ENCODE results near the gene C1orf53.
"Not testable (repeated sequence)": the region's sequence is repeated elsewhere in the genome, so short reads cannot be mapped to it uniquely, and the experiment has no call there.

C1orf53 gene

DNA sequence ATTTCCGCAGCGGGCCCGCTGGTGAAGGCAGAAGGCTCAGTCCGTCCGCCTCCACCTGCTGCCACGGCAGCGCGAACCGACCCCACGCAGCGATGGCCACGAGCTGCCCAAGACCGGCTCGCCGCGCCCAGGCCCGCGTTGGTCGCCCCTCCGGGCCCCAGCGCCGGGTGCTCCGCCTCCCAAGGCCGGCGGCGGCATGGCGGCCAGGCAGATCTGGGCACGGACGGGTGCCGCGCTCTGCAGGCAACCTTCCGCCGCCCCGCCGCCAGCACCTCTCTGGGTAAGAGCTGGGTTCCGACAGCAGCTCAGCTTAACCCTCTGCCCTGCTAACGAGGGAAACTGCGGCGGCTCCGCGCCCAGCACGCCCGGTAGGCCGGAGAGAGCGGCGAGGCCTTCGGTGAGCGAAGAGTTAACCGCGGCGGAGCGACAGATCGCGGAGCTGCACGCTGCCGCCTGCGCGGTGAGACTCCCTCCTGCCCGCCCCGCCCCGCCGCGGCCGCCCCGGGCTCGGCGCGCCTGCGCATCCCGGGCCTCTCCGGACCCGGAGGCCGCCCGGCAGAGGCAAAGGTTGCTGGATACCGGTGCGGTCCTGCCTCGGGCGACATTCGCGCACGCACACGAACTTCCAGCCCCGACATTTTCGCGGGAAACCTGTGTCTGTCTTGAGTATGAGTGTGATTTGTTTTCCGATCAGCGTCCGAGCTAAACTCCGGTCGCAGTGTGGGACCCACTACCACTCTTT, at the start of gene C1orf53:
TSS of gene C1orf53 (plus strand) at position 177 of the 742 bp plus-strand sequence. CDS start at position 197, 20 bp downstream.
- peak; percentile 86 for DNase-seq (ENCODE audit: low spot score)

DNA sequence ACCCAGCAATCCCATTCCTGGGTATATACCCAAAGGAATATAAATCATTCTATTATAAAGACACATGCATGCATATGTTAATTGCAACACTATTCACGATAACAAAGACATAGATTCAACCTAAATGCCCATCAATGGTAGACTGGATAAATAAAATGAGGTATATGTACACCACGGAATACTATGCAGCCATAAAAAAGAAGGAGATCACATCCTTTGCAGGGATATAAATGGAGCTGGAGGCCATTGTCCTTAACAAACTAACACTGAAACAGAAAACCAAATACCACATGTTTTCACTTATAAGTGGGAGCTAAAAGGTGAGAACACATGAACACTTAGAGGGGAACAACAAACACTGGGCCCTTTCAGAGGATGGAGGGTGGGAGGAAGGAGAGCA, 46.7 kb upstream of the C1orf53 start:
- DNase-seq (ENCODE audit: low spot score): not testable (repeated sequence)

DNA sequence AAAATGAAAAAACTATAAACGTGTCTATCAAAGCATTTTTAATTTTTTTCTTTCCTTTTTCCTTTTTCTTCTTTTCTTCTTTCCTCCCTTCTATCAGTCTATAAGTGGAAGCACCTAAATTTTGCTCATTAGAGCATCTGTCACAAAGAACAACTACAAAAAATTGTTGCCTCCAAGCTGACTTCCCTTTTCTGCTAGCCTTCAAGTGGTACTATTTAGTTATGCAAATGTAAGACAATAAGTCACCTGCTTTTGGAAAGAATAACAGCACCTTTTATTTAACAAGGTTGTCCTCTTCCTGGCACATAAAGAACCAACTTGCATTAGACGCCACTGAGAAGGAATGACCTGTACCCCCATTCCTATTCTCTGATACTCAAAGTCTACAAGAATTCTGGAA, 45.0 kb upstream of the C1orf53 start:
- peak; percentile 12 for DNase-seq (ENCODE audit: low spot score)

DNA sequence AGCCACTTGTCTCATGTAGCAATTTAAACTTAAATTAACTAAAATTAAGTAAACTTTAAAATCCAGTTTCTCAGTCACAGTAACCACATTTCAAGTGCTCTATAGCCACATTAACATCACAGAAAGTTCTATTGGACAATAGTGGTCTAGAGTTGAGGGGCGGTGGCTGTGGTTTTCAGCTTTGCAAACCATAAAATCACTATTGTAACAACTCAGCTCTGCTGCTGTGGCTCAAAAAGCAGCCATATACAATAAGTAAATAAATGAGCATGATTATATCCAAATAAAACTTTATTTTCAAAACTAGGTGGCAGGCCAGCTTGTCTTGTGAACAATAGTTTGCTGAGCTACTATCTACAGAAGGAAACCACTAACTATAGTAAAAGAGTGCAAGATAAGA, 43.4 kb upstream of the C1orf53 start:
- DNase-seq (ENCODE audit: low spot score): no peak

DNA sequence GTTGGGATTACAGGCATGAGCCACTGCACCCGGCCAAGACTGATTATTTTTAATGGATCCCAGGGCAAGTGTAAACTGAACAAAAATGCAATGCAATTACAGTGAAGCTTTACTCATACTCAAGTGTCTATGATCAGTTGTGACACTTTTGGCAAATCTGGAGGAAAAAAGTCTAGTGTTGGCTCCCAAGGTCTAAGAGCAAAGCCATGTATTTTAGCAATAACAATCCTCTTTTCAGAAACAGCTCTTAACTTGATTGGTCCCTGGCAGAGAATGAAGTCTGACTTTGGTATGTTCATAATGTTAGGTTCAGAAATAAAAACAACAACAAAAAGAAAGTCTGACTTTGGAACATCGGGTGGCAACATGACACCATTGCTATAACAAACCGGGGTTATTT, 40.2 kb upstream of the C1orf53 start:
- DNase-seq (ENCODE audit: low spot score): no peak

DNA sequence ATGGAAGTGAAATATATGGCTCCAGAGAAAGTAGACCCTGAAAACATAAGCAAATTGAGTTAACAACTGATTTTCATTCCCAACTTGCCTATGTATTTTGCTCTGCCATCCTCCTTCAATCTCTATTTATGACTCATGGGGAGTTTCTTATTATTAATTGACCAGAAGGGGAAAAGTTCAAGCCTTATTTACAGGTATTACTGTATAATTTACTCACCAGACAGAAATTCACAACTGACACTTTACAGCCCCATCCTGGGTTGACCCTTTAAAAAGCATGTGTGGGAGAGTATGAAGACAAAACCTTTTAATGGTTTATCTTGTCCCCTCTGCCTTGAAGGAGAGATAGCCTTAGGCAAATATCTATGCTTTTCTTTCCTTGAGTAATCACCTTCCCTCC, 39.8 kb upstream of the C1orf53 start:
- no peak for DNase-seq (ENCODE audit: low spot score)

DNA sequence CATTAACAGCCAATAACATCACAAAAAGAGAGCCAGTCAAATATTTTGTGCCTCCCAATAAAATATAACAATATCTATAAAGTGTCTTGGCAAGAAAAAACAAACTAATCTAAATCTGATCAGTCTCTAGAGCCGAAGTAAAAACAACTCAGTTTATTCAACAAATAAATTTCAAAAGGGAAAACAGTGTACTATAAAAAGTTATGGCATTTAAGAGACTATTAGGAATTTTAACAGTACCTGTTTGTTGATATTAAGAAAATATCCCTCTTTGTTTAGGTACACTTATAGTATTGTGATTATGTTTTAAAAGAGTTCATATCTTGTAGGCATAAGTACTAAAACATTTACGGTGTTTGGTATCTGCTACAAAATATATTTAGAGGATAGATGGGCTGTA, 36.6 kb upstream of the C1orf53 start:
- no peak for DNase-seq (ENCODE audit: low spot score)

DNA sequence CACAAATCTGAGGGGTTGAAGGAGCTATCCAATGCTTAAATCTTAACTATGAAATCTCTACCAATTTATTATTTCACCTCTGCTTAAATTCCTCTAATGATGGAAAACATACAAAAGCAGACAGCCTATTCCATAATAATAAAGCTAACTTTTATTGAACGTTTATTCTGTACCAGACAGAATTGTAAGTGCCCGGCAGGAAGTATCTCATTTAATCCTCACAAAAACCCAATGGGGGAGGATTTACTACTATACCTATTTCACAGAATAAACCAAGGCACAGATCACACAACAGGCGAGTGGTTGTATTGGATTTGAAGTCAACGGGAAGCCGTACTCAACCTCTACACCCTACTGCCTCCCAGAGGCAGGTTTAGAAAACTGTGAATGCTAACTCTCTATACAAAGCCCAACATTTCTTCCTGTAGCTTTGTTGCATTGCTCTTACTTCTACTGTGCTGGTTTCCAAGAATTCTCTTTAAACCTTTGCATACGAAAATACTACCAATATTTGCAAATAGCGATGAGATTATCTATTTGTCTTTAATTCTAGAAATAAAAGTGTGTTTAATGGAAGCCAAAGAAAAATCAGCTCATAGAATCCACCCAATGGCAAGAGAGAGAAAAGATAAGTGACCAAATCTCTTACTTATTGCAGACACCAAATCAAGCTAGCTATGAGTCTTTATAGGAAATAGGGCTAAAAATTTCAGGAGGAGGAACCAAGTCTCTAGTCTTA, 33.5 kb upstream of the C1orf53 start:
- peak; percentile 63 for DNase-seq (ENCODE audit: low spot score)

DNA sequence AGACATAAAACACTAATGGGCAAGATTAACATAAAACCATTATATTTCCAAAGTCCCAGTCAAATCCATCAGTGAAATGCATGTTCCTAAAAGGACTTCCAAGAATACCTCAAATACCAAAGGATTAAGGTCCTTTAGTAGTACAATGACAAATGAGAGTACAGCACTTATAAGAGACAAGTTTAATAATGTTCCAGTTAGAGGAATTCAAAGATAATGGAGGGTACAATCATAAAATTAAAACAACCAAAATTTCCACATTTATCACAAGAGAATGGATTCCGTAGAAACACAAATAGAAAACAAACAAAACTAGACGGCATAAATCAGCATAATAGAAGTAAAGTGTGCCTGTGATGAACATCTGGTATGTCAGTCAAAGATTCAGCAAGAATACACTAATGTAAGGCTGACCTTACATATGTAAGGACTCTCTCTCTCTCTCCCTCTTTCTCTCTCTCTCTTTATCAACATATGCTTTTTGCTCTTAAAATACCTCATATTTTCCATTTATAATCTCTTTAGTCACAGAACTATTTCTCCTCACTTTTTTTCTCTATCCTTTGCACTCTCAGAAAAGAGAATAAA, 32.8 kb upstream of the C1orf53 start:
- DNase-seq (ENCODE audit: low spot score): no peak

DNA sequence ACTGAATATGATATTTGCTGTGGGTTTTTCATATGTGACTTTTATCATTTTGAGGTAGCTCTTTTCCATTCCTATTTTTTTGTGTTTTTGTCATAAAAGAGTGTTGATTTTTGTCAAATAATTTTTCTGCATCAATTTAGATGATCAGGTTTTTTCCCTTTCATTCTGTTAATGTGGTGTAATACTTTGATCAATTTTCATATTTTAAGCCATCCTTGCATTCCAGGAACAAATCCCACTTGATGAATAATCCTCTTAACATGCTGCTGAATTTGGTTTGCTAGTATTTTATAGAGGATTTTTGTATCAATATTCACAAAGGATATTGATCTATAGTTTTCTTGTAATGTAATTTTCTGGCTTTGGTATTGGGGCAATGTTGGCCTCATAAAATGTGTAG, 25.5 kb upstream of the C1orf53 start:
- DNase-seq (ENCODE audit: low spot score): no peak

DNA sequence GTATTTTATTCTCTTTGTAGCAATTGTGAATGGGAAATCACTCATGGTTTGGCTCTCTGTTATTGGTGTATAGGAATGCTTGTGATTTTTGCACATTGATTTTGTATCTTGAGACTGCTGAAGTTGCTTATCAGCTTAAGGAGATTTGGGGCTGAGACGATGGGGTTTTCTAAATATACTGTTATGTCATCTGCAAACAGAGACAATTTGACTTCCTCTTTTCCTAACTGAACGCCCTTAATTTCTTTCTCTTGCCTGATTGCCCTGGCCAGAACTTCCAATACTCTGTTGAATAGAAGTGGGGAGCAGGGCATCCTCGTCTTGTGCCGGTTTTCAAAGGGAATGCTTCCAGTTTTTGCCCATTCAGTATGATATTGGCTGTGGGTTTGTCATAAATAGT, 22.0 kb upstream of the C1orf53 start:
- DNase-seq (ENCODE audit: low spot score): not testable (repeated sequence)

DNA sequence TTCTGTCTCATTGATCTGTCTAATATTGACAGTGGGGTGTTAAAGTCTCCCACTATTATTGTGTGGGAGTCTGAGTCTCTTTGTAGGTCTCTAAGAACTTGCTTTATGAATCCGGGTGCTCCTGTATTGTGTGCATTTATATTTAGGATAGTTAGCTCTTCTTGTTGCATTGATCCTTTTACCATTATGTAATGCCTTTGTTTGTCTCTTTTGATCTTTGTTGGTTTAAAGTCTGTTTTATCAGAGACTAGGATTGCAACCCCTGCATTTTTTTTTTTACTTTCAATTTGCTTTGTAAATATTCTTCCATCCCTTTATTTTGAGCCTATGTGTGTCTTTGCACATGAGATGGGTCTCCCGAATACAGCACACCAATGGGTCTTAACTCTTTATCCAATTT, 20.2 kb upstream of the C1orf53 start:
- DNase-seq (ENCODE audit: low spot score): not testable (repeated sequence)

DNA sequence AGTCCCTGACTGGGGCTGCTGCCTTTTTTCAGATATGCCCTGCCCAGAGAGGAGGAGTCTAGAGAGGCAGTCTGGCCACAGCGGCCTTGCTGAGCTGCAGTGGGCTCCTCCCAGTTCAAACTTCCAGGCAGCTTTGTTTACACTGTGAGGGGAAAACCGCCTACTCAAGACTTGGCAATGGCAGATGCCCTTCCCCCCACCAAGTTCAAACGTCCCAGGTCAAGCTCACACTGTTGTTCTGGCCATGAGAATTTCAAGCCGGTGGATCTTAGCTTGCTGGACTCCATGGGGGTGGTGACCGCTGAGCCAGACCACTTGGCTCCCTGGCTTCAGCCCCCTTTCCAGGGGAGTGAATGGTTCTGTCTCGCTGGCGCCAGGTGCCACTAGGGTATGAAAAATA, 18.3 kb upstream of the C1orf53 start:
- DNase-seq (ENCODE audit: low spot score): no peak

DNA sequence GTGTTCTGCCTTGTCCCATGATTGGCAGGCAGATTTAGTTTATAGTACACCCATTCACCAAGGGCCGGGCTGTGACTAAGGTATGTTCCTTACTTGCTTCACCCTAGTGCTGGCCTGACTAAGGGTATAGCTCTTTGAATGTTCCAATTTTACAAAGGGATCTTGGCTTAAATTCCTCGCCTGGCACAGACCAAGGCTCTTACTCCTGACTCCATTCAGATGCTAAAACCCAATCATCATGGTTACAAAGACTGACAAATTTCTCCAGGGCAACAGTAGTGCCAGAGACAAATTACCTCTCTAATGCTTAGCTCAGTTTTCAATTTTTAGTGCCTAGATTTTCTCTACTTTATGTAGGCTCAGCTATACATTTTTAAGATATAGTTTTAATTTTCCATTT, 11.5 kb upstream of the C1orf53 start:
- DNase-seq (ENCODE audit: low spot score): no peak

DNA sequence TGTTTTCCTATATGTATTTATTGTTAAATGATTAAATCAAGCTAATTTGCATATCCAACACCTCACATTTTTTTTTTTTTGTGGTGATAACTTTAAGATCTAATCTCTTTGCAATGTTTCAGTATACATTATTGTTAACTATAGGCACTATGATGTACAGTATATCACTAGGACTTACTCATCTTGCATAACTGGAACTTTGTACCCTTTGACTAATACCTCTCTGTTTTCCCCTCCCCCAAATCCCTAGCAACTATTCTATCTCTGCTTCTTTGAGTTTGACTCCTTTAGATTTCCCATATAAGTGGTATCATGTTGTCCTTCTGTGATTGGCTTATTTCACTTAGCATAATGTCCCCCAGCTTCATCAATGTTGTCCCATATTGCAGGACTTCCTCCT, 9.7 kb upstream of the C1orf53 start:
- DNase-seq (ENCODE audit: low spot score): no peak

DNA sequence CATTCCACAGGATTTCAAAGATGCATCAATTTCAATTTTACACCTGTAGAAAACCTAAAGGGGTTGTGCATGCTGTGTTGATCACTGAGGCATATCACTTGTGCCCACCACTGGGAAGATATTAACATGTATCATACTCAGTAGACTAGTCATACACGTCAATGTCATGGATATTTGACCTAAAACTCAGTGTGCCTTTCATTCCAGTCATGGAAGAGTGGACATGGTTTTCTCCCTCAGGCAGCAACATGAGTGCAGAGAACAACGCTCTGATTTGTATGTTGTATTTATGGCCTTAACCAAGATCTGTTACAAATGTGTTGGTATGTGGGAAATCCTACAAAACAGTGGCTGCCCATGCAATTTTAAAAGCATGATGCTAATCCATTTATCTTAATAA, 6.1 kb upstream of the C1orf53 start:
- DNase-seq (ENCODE audit: low spot score): no peak

DNA sequence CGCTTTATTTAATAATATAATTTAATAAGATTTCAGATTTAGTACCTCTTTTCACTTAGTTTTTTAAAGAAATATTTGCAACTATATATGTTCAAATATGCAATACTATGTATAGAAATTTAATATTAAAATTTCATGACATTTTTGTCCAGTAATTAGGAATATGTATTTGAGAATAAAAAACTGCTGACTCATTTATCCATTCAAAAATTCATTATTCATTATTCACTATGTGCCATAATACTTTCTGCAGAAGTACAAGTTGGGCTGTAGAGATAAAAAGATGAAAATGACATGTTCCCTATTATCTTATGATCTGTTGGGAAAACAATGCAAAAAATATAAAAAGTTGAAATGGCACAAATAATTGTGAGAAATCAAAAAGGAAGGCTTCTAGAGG, 3.4 kb upstream of the C1orf53 start:
- no peak for DNase-seq (ENCODE audit: low spot score)

DNA sequence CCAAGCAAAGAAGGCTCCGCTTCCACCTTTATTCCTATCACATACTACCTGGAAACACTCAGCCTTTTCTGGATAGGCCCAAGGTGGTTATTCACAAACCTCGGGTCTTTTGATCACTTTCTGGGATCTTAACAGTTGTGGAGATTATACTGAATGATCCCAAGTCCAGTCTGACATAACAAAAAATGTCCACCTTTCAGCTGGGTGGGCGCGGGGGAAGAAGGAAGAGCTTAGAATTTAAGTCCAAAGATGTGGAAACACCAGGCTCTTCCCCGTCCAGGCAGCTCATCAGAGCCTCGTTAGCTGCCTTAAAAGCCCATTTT, 338 bp upstream of the C1orf53 start:
- no peak for DNase-seq (ENCODE audit: low spot score)

DNA sequence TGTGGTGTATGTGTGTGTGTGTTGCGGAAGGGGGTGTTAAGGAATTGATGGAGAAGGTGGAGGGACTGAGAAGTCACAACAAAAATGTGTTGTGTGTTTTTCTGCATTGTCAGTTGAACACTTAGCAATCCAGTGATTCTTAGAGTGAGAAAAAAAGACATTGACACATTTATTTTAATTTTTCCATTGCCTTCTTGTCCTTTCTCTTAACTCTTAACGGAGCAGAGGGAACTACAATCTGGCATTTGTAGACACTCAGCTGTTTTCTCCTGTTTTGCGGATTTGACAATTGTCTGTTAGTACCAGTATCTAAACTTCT, 725 bp downstream of the C1orf53 start:
- DNase-seq (ENCODE audit: low spot score): no peak

DNA sequence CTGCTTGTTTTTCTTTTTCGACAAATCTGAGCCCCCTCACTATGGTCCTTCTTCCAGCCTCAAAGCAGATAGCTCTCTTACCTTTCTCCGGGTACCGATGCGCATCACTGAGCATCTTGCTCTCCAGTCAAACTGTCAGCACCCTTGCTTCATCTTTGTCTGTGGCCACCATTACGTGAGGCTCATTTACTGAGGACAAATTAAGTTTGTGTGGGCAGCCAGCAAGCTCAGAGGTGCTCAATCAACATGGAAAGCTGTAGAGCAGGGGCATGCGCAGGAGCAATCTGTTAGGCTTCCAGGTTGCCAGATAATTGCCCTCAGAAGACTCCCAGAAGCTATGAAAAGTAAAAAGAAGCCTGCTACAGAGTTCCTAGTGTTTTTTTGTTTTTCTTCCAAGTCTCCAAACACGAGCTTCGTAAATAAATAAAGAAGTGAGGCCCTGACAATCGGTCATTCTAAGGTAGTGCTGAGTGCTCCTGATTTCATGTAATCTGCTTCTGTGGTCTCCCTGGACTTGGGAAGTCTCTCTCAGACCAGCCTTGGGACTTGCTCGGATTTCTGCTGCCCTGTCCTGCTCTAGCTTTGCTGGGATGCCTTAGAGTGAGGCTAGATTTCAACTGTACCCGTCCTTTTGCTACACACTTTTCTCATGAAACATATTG, 1.8 kb downstream of the C1orf53 start:
- no peak for DNase-seq (ENCODE audit: low spot score)

DNA sequence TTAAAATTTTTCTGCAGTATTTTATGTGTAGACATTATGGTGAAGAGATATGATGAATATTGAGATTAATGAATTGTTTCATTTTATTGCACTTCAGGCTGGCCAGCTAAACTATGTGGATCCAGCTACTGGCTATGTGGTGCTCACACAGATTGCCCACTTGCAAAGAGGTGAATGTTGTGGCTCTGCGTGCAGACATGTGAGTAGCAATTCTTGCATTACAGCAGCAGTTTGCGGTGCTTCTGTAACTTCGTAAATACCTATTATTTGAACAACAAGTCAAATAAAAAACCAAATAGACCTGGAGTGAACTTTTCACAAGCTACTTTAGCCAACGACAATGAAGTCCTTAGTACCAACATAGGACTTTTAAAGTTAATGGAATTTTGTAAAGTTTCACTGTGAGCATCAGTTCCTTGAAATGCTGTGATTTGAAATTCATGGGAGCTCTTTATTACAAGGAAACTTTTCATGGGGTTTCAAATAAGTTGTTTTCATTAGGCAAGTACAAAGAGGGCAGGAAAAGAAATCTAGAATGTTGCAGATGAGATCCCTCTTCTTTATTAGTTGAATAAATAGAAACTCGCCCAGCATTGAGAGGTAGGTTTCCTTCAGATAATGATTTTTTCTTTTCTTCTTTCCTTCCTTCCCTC, 3.4 kb downstream of the C1orf53 start:
- no peak for DNase-seq (ENCODE audit: low spot score)

DNA sequence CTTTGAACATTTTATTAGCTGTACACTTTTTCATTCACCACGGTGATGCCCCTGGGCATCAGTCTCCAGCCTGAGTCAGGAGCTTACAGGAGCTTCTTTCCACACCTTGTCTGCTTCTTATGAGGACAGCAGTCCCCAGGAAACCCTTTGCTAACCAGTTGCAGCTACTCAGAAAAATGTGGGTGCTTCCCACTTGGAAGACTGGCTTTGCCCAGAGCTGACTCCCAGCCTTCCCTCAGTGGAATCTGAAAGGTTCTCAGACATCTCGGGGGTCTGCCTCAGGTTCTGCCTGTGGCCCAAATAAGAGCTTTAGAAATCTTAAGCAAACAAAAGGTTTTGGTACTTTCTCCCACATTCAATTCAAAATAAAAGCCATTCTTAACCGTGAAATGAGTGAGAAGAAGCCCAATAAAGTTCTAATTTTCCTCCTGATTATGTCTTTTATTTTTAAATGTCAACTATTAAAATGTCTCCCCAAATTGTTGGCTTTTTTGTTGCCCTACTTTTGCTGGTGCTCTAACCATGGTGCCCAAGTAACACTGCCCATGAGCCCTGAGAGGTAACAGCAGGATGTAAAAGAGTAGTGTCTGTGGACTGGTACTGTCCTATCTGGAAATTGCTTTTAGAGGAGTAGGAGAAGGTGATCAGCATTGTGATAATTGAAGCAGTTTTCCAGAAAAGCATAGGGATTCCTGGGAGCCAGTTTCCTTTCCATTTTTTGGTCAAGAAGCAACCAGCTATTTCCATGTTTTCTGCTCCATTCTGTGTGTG, 5.6 kb downstream of the C1orf53 start:
- no peak for DNase-seq (ENCODE audit: low spot score)

Measured in NAMALWA (cell line).